Esophagus muscularis mucosa (tissue), 4 donors: Measurements from ENCODE around the gene DTYMK. TPM values are rescaled to one million over a fixed set of nuclear protein-coding genes. Genes with fewer than 3 reads are reported as not detected.

Experiments
- DNase-seq: peaks from one replicate; pipeline ENCODE4 v3.0.0-alpha.2; 2017; ENCODE audit errors: extremely low spot score
- H3K27ac ChIP-seq, 4 donors: fragments of 200-600 bp; sonication (generic); replicated peaks in 1 of 4; 1 replicate in 3 of 4; 2 replicates in 1 of 4; pipeline ENCODE4 v1.5.1; 2016 to 2019; ENCODE audit warnings: mild to moderate bottlenecking in 1 of 4
- H3K27me3 ChIP-seq, 4 donors: fragments of 200-600 bp; sonication (generic); one replicate each; pipeline versions ENCODE4 v1.5.1 to v1.6.0; 2016 to 2019
- H3K36me3 ChIP-seq, 4 donors: fragments of 200-600 bp; sonication (generic); one replicate each; pipeline ENCODE4 v1.5.1; 2016 to 2019
- H3K4me1 ChIP-seq, 4 donors: fragments of 200-600 bp; sonication (generic); one replicate each; pipeline ENCODE4 v1.5.1; 2016 to 2019
- H3K4me3 ChIP-seq, 4 donors: fragments of 200-600 bp; sonication (generic); 1 replicate in 2 of 4; 2 replicates in 2 of 4; pipeline ENCODE4 v1.5.1; 2016 to 2019; ENCODE audit warnings: mild to moderate bottlenecking in 4 of 4, moderate library complexity in 1 of 4
- H3K9me3 ChIP-seq, 4 donors: fragments of 200-600 bp; sonication (generic); 1 replicate in 3 of 4; 2 replicates in 1 of 4; pipeline ENCODE4 v1.5.1; 2016 to 2019
- EP300 ChIP-seq: sonication (generic); formaldehyde crosslinking; IDR thresholded peaks from one replicate; pipeline ENCODE4 v1.6.1; 2017; ENCODE audit warnings: antibody characterized with exemption
- POLR2A ChIP-seq: fragments of 450-650 bp; IDR thresholded peaks from one replicate; pipeline ENCODE4 v1.6.1; 2017; ENCODE audit warnings: antibody characterized with exemption, moderate library complexity, mild to moderate bottlenecking, low read depth
- POLR2AphosphoS5 ChIP-seq, 2 donors: sonication (generic); formaldehyde crosslinking; IDR thresholded peaks; one replicate each; pipeline ENCODE4 v1.6.1; 2017; ENCODE audit warnings: antibody characterized with exemption in 2 of 2
- WGBS: methylation state at CpG from one replicate; pipeline ENCODE4 v1.1.5; 2018; 5-methylcytosine and 5-hydroxymethylcytosine counted together
- intact Hi-C: fragments of 100-400 bp; cut with DNase I; formaldehyde crosslinking; loops from one replicate; pipeline ENCODE4 v1.15.1; 2023
- total RNA-seq, 4 donors: library from RNA; depleted of rRNA; stranded (reverse); fragments of >200 nt; gene quantifications; one replicate each; pipeline versions ENCODE4 v1.1.0 to v1.2.1, GENCODE V29; 2016
- TF ChIP-seq, protein P1 (sequence below), 3 experiments: fragments of 200-600 bp in 2 of 3; fragments of 450-650 bp in 1 of 3; sonication (generic) in 2 of 3; IDR thresholded peaks; one replicate each; pipeline ENCODE4 v1.5.1; 2017 to 2019; ENCODE audit warnings: antibody characterized with exemption in 3 of 3, mild to moderate bottlenecking in 2 of 3, moderate library complexity in 1 of 3

DTYMK gene
- total RNA-seq, 4 donors from 2014 or later, result 6.8 to 14.5 (median 10.6) TPM

DNA sequence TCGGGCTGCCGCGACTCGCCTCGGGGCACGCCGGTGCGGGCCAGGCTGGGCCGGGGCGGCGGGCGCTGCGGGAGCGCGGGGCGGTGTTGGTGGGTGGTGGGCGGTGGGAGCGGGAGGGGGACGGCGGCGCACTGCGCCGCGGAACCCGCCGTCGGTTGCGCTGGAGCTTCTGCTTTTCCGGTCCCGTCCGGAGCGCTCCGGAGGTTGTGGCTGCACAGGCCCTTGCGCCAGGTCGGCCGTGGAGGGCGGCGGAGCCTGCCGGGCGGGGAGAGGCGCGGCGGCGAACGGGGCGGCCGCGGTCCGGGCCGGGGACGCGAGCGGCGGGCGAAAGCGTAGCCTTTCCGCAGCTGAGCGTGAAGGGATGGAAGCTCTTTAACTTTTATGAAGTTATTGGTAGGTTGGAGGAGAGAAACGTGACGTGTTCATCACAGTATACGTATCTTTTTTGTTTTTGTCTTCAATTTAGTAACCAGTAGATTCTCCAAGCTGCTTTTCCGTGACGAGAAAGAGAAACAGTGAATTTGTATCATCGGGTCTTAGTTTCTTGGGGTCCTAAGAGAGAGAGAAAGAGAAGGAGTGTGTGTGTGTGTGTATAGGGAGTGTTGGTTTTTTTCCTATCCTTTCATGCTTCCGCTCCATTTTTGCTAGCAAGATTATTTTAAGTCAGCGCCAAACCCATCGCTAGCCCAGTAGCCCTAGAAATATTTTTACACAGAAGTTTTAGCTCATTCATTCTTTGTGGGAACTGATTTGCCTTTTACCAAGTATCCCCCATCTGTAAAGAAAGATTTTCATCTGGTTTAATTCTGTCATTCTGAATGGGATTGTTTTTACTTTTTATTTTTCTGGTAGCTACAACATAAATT is 48.6 kb downstream of the DTYMK start:
- Histone ChIP-seq H3K4me3 (peak overlapping the region; percentile 89 to 99 (median 94)), H3K9me3 (no peaks in the 10 kb centered on the region), H3K4me1 (peaks cover 47 to 82% (median 65%) of the 10 kb centered on the region in 4 donors), H3K27me3 (no peaks in the 10 kb centered on the region), H3K27ac (peak overlapping the region; percentile 96 to 99 (median 98)), H3K36me3 (peaks cover 9 to 20% (median 14%) of the 10 kb centered on the region in 4 donors)
- DNase-seq, result no peak
- 1% methylated on average over 29 of the region's 67 CpGs for WGBS
- intact Hi-C loops, result loop anchor here (5.0 kb wide), 1 partner anchor 44 kb away; no protein-coding TSS in a partner anchor
- TF ChIP-seq POLR2A (no peak), EP300 (no peak), POLR2AphosphoS5 (IDR thresholded peaks at IDR 0.05) (no peak)
- TF ChIP-seq, protein P1, sequence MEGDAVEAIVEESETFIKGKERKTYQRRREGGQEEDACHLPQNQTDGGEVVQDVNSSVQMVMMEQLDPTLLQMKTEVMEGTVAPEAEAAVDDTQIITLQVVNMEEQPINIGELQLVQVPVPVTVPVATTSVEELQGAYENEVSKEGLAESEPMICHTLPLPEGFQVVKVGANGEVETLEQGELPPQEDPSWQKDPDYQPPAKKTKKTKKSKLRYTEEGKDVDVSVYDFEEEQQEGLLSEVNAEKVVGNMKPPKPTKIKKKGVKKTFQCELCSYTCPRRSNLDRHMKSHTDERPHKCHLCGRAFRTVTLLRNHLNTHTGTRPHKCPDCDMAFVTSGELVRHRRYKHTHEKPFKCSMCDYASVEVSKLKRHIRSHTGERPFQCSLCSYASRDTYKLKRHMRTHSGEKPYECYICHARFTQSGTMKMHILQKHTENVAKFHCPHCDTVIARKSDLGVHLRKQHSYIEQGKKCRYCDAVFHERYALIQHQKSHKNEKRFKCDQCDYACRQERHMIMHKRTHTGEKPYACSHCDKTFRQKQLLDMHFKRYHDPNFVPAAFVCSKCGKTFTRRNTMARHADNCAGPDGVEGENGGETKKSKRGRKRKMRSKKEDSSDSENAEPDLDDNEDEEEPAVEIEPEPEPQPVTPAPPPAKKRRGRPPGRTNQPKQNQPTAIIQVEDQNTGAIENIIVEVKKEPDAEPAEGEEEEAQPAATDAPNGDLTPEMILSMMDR (IDR thresholded peaks at IDR 0.05), result no peak

DNA sequence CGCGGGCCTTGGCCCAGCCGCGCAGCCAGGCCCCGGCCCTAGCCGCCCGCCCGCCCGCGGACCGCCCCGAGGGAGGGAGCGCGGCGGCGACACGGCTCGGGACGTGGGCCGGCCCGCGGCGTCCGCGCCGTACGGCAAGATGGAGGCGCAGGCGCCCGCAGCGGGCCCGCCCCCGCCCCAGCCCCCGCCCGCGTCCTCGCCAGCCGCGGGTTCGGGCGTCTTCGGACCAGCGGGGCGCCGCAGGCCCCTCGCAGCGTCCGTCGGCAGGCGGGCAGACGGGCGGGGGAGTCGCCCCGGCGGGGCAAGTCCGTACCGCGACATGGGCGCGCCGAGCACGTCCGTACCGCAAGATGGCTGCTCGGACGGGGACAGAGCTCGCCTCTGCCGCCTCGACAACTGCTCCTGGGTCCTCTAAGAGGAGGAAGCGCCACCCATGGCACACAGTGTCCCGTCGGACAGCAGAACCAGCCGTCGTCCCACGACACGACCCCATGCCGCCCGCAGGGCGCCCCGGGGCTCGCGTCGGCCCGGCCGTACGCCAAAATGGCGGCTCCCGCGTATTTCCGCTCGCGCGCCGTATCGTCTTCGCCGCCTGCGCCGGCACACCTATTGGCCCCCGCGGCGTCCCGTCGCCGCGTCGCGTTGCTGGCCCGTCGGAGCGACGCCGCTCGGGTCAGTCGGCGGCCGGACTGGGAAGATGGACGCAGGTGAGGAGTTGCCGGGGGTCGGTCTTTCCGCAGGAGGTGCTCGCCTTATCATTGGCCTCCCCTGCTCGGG is 49.4 kb downstream of the DTYMK start, which contains the start of the genes ATG4B and THAP4:
TSS of gene ATG4B (plus strand) at position 676 of the 777 bp plus-strand sequence. CDS start at position 698, 22 bp downstream.
TSS of gene THAP4 (minus strand) at position 141 of the 777 bp plus-strand sequence. CDS start 141 bp downstream, outside the sequence.
- DNase-seq, result peak; percentile 95
- H3K4me3 ChIP-seq, result peak within 1 kb of the TSS; percentile 89 to 99 (median 94)
- TF ChIP-seq POLR2A (no peak), EP300 (no peak), POLR2AphosphoS5 (IDR thresholded peaks at IDR 0.05) (peak; percentile 92 to 94)
- TF ChIP-seq, protein P1 (IDR thresholded peaks at IDR 0.05), result no peak
- H3K27ac ChIP-seq, result peak within 1 kb of the TSS; percentile 96 to 99 (median 98)
- intact Hi-C loops, result loop anchor here (5.0 kb wide), 1 partner anchor 45 kb away; no protein-coding TSS in a partner anchor
- peaks cover 47 to 76% (median 62%) of the 10 kb centered on the region in 4 donors for H3K4me1 ChIP-seq
- no peaks in the 10 kb centered on the region for H3K27me3 ChIP-seq
- H3K9me3 ChIP-seq, result no peaks in the 10 kb centered on the region
- H3K36me3 ChIP-seq, result peaks cover 18 to 29% (median 22%) of the 10 kb centered on the region in 4 donors
- WGBS, result no CpG with 5 or more reads among the region's 123 CpGs

DNA sequence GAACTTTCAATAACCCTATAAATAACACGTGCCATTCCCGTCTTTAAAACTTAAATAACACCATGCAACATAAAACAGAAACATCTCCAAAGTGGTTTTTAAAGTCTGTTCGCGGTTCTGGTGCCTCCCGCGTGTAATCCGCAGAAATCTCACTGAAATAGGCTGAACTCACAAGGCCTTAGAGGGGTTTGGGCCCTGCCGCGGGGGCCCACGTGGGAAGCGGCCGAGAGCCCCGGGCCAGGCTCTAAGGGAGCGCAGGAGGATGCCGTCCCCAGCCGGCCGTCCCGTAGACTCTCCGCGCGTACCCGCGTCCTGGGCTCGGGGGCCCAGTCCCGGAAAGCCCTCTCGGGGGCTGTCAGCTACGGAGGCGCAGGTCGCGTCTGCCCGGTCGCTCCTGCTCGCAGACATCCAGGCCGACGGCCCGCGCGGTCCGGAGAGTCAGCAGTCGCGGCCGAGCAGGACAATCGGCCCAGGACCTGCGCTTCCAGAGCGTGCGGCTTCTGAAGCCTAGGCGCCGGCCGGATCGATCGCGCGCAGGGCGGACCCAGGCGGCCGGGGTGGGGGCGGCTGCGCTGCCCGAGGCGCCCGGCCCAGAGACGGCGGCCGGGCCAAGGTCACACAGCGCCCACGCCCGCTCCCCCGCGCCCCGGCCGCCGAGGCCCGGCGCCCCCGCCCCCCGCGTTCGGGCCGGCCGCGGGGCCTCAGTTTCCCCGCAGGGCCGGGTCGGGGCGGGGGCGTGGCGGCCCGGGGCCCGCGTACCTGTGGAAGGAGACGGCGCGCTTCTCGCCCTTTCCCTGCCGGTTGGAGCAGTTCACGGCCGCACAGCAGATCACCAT is 50.2 kb downstream of the DTYMK start:
- H3K27ac ChIP-seq, result peak overlapping the region; percentile 96 to 99 (median 98)
- peaks cover 22 to 37% (median 30%) of the 10 kb centered on the region in 4 donors for H3K36me3 ChIP-seq
- no peaks in the 10 kb centered on the region for H3K9me3 ChIP-seq
- H3K4me3 ChIP-seq, result peak overlapping the region; percentile 89 to 99 (median 94)
- no peaks in the 10 kb centered on the region for H3K27me3 ChIP-seq
- no peak for DNase-seq
- H3K4me1 ChIP-seq, result peaks cover 40 to 69% (median 56%) of the 10 kb centered on the region in 4 donors
- intact Hi-C loops, result loop anchor here (5.0 kb wide), 1 partner anchor 46 kb away; no protein-coding TSS in a partner anchor
- 2% methylated on average over 13 of the region's 97 CpGs for WGBS
- no peak for TF ChIP-seq EP300
- TF ChIP-seq, protein P1 (IDR thresholded peaks at IDR 0.05), result no peak
- TF ChIP-seq POLR2AphosphoS5 (IDR thresholded peaks at IDR 0.05), result peak in 1 of 2 donors; percentile 3
- TF ChIP-seq POLR2A, result no peak

DNA sequence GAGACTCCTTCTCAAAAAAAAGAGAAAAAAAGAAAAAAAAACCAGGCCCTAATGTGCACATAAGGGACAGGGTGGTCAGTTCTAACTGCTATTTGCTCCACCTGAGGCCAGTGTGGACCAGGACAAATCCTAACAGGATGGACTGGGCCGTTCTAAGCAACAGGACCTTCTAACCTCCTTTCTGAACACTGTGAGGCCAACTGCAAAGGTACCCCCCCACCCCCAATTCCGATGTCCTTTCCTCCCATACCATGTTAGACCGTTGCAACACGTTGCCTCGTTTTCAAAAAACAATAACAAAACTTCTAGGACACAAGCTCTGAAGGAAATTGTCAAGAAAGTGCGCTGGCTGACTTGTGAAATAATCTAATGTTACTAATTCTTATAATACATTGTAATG is 50.9 kb downstream of the DTYMK start:
- TF ChIP-seq EP300, result no peak
- TF ChIP-seq, protein P1 (IDR thresholded peaks at IDR 0.05), result no peak
- no peak for TF ChIP-seq POLR2AphosphoS5 (IDR thresholded peaks at IDR 0.05)
- TF ChIP-seq POLR2A, result no peak
- H3K27ac ChIP-seq, result peak overlapping the region; percentile 96 to 99 (median 98)
- no peak for DNase-seq
- 14% methylated on average over 6 of the region's 6 CpGs for WGBS
- intact Hi-C loops, result loop anchor here (5.0 kb wide), 1 partner anchor 47 kb away; no protein-coding TSS in a partner anchor
- no peaks in the 10 kb centered on the region for H3K9me3 ChIP-seq
- H3K4me1 ChIP-seq, result peaks cover 34 to 62% (median 50%) of the 10 kb centered on the region in 4 donors
- peaks cover 22 to 43% (median 36%) of the 10 kb centered on the region in 4 donors for H3K36me3 ChIP-seq
- no peaks in the 10 kb centered on the region for H3K27me3 ChIP-seq
- H3K4me3 ChIP-seq, result peak overlapping the region; percentile 89 to 99 (median 94)
